Raji (cell line): ENCODE data around the gene ATP7A.

Experiments used
- POLR2A ChIP-seq: IDR thresholded peaks from 2 replicates; pipeline ENCODE4 v1.6.1; 2011; ENCODE audit warnings: low read depth, low read length, control low read depth; ENCODE audit not compliant: insufficient read depth

The ATP7A gene

GRCh38 chrX:78011846-78012245 lies 101.4 kb downstream of the ATP7A start:
- no peak for TF ChIP-seq POLR2A

GRCh38 chrX:78019586-78020483 lies 109.3 kb downstream of the ATP7A start:
- TF ChIP-seq POLR2A = no peak

GRCh38 chrX:78024349-78025059 lies 114.0 kb downstream of the ATP7A start:
- no peak for TF ChIP-seq POLR2A

GRCh38 chrX:78027798-78028197 lies 117.3 kb downstream of the ATP7A start:
- no peak for TF ChIP-seq POLR2A

- TF ChIP-seq POLR2A = no peak
These were observed 119.2 kb downstream of the ATP7A start for GRCh38 chrX:78029663-78030062.

GRCh38 chrX:78035061-78035460 lies 124.6 kb downstream of the ATP7A start:
- no peak for TF ChIP-seq POLR2A

GRCh38 chrX:78037881-78038280 lies 127.4 kb downstream of the ATP7A start:
- no peak for TF ChIP-seq POLR2A

GRCh38 chrX:78042601-78043000 lies 132.1 kb downstream of the ATP7A start:
- no peak for TF ChIP-seq POLR2A

GRCh38 chrX:78046362-78046761 lies 135.9 kb downstream of the ATP7A start:
- TF ChIP-seq POLR2A = no peak

GRCh38 chrX:78048052-78048451 lies 137.6 kb downstream of the ATP7A start:
- TF ChIP-seq POLR2A = no peak

GRCh38 chrX:78063687-78064086 lies 153.2 kb downstream of the ATP7A start:
- TF ChIP-seq POLR2A = no peak

GRCh38 chrX:78064152-78064551 lies 153.7 kb downstream of the ATP7A start:
- no peak for TF ChIP-seq POLR2A

GRCh38 chrX:78066110-78066509 lies 155.6 kb downstream of the ATP7A start:
- TF ChIP-seq POLR2A = no peak

GRCh38 chrX:78071331-78071730 lies 160.8 kb downstream of the ATP7A start:
- TF ChIP-seq POLR2A = no peak

- TF ChIP-seq POLR2A = no peak
These were observed 163.6 kb downstream of the ATP7A start for GRCh38 chrX:78074088-78074487.

GRCh38 chrX:78075787-78076389 lies 165.4 kb downstream of the ATP7A start:
- TF ChIP-seq POLR2A = no peak

- TF ChIP-seq POLR2A = no peak
These were observed 181.8 kb downstream of the ATP7A start for GRCh38 chrX:78092296-78092695.

GRCh38 chrX:78098108-78098507 lies 187.6 kb downstream of the ATP7A start:
- no peak for TF ChIP-seq POLR2A
